GM18502 (cell line): Measurements from ENCODE around the gene ADAM11.
"Not testable (repeated sequence)": the region's sequence is repeated elsewhere in the genome, so short reads cannot be mapped to it uniquely, and the experiment has no call there.

ENCODE experiments used
- ATAC-seq: cut with Tn5 transposase; IDR thresholded peaks from one replicate; pipeline ENCODE4 v1.9.1; 2021; ENCODE audit warnings: mild to moderate bottlenecking; ENCODE audit not compliant: unreplicated experiment, poor library complexity

The ADAM11 gene

GRCh38 chr17:44793885-44794842, 35.4 kb downstream of the ADAM11 start:
- ATAC-seq, result no peak

GRCh38 chr17:44794851-44795413, 36.1 kb downstream of the ADAM11 start:
- no peak for ATAC-seq

- no peak for ATAC-seq
Measured at GRCh38 chr17:44795421-44795820, 36.6 kb downstream of the ADAM11 start.

- ATAC-seq, result no peak
Measured at GRCh38 chr17:44795928-44796327, 37.1 kb downstream of the ADAM11 start.

- no peak for ATAC-seq
Measured at GRCh38 chr17:44796731-44797130, 37.9 kb downstream of the ADAM11 start.

GRCh38 chr17:44797802-44798201, 39.0 kb downstream of the ADAM11 start:
- ATAC-seq, result no peak

- no peak for ATAC-seq
Measured at GRCh38 chr17:44798356-44798755, 39.6 kb downstream of the ADAM11 start.

- no peak for ATAC-seq
Measured at GRCh38 chr17:44801880-44802279, 43.1 kb downstream of the ADAM11 start.

- no peak for ATAC-seq
Measured at GRCh38 chr17:44804302-44805089, 45.7 kb downstream of the ADAM11 start.

- ATAC-seq, result no peak
Measured at GRCh38 chr17:44807093-44807816, 48.5 kb downstream of the ADAM11 start.

GRCh38 chr17:44807817-44808155, 49.0 kb downstream of the ADAM11 start:
- no peak for ATAC-seq

GRCh38 chr17:44808156-44808555, 49.4 kb downstream of the ADAM11 start:
- no peak for ATAC-seq

GRCh38 chr17:44808656-44809388, 50.0 kb downstream of the ADAM11 start:
- not testable (repeated sequence) for ATAC-seq

- ATAC-seq, result no peak
Measured at GRCh38 chr17:44812263-44812662, 53.5 kb downstream of the ADAM11 start.

- ATAC-seq, result not testable (repeated sequence)
Measured at GRCh38 chr17:44818508-44818907, 59.7 kb downstream of the ADAM11 start.

GRCh38 chr17:44820631-44821212, 61.9 kb downstream of the ADAM11 start:
- no peak for ATAC-seq

- not testable (repeated sequence) for ATAC-seq
Measured at GRCh38 chr17:44825236-44825635, 66.4 kb downstream of the ADAM11 start.

- ATAC-seq, result no peak
Measured at GRCh38 chr17:44826123-44826790, 67.5 kb downstream of the ADAM11 start.

- no peak for ATAC-seq
Measured at GRCh38 chr17:44827863-44828262, 69.1 kb downstream of the ADAM11 start.
